NB4 (cell line): ENCODE data around the gene HYLS1.

ENCODE experiments used
- POLR2A ChIP-seq: IDR thresholded peaks from 2 replicates; pipeline ENCODE4 v1.6.1; 2011; ENCODE audit warnings: mild to moderate bottlenecking; ENCODE audit not compliant: insufficient read length; ENCODE audit errors: extremely low read depth
- TF ChIP-seq, protein P1 (sequence below): IDR thresholded peaks from one replicate; pipeline ENCODE4 v1.5.1; 2012; ENCODE audit warnings: low read depth, low read length

DNA sequence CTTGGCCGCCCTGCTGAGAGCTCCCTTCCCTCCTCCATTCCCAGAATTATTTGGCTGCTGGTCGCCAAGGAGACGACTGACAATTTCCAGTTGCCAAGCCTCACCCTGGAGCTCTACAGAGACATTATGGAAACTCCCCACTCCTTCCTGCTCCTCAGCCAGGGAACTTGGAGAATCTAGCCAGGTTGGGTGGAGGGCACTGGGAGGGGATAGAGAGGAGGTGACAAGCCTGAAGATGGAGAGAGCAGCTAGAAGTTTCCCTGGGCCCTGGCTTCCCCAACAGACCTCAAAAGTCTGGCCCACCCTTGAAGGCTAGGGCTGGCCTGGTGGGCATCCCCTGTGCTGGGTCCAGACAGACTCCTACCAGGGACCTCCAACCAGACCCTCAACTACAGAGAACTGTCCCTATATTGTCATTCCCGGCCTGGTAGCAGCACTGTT is 51.6 kb downstream of the HYLS1 start:
- no peak for TF ChIP-seq POLR2A
- TF ChIP-seq, protein P1, sequence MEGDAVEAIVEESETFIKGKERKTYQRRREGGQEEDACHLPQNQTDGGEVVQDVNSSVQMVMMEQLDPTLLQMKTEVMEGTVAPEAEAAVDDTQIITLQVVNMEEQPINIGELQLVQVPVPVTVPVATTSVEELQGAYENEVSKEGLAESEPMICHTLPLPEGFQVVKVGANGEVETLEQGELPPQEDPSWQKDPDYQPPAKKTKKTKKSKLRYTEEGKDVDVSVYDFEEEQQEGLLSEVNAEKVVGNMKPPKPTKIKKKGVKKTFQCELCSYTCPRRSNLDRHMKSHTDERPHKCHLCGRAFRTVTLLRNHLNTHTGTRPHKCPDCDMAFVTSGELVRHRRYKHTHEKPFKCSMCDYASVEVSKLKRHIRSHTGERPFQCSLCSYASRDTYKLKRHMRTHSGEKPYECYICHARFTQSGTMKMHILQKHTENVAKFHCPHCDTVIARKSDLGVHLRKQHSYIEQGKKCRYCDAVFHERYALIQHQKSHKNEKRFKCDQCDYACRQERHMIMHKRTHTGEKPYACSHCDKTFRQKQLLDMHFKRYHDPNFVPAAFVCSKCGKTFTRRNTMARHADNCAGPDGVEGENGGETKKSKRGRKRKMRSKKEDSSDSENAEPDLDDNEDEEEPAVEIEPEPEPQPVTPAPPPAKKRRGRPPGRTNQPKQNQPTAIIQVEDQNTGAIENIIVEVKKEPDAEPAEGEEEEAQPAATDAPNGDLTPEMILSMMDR, result no peak
